IPS DF 4.7 (cell line): ENCODE results near the gene NUMB.
"Not testable (repeated sequence)": the region's sequence is repeated elsewhere in the genome, so short reads cannot be mapped to it uniquely, and the experiment has no call there.

Source experiments
- DNase-seq: peaks from one replicate; pipeline ENCODE4 v3.0.0-alpha.2; 2013; ENCODE audit warnings: low spot score; ENCODE audit errors: extremely low read depth

NUMB gene

DNA sequence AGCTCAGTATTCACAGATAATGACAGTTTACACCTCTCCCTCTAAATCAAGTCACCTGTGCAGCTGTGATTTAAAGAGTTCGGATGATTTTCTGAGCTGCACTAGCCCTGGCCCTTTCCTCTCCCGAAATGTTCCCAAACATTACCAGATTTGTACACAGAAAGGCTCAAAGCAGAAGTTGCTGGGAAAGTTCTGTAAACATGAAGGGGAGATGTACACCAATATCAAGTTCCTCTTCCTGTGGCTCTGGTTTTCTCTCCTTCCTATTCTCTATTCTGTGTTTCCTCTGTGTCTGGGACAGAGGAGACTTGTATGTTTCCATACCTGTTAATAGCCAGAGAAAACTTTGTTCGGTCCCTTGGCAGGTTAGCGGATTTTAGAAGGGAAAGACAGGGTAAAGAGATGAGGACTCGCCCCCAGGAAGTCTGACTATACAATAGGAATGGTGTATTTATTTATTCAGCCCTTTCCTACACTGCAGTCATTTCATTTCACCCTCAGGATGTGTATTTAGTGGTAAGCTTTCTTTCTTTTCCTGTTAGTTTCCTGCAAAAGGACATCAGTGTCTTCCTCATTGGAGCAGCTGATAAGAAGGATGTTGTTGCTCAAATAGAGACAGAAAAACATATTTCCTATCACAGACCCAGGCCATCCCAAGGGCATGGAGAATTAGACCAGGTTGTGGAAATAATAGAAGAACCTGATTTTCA is 7.6 kb upstream of the NUMB start:
- DNase-seq, result no peak

DNA sequence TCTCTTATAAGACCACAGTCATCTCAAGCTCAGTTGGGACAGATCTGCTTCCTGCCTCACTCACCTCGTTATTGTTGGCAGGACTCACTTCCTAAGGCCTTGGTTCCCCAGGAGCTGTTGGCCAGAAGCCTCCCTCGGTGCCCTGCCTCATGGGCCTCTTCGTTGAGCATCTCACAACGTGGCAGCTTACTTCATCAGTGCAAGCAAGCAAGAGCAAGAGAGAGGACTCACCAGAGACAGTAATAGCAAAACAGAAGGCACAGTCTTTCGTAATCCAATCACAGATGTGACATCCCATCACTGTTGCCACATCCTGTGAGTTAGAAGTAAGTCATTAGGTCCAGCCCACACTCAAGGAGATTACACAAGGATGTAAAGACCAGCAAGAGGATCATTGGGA is 5.1 kb upstream of the NUMB start:
- DNase-seq, result no peak

DNA sequence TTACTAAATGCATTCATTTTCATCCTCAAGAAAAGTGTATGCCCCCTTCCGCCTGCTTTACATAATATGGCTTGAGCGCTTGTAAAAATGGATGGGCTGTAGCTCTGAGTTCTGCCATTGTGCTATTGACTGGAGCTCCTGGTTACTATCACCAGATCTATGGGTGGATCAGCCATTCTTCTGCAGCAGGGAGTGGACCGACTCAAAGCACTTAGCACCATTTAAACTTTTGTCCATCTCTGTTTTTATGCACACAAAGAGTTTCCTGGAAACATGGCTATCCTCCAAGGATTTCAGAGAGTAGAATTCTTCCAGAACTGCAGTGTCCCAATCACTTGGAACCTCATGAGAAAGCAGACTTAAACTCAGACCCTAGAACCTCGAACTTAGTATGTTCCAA is 4.5 kb upstream of the NUMB start:
- no peak for DNase-seq

DNA sequence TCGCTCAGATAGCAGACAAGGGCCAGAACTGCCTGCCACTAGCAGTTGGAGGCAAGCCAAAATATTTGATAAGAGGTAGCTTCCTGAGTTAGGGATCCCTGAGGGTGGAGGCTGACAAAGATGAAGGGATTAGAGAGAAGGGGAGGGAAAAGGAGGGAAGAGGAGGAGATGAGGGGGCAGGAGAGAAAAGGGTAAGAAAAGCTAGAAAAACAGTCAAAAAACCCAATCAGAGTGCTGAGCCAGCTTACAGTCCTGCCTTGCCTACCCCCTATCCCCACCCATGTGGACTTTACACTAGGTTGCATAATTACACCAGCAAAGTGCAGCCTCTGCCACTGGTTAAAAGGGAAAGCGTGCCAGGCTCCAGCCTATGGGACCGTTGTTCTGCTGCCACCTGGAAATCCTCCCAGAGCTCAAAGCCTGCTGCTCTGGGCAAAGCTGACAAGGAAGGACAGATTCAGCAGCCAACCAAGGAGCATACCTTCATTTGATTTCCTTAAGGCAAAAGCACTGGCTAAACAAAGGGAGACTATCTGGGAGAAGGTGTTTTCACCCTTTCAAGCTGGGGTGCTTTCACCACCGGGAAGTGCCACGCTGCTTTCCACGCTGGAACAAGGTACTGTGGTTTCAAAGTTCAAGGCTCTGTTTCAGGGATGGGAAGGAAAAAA is 3.8 kb upstream of the NUMB start:
- no peak for DNase-seq

DNA sequence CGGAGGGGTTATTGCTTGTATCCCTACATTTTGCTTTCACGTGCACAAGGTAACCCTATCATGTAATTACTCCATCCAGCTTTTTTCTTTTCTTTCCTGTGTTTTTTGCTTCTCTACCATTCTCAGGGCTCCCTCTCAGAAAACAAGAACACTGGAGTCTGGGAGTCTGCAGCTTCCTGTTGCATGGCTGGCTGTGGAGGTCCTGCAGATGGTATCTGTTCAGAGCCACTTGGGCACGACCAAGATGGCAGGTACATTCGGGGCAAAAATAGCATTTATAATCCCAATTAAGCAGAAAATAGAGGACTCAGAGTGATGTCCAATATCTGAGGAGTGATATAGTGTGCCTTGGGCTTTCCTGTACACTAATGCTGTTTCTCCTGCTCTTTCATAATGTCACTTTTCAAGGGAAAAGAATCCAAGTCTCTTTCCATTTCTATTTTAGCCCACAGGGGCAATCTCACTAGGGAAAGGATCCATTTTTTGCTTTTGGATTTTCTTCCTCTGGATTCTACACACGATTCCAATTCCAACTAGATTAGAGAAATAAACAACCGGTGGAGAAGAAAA is 3.2 kb upstream of the NUMB start:
- no peak for DNase-seq

DNA sequence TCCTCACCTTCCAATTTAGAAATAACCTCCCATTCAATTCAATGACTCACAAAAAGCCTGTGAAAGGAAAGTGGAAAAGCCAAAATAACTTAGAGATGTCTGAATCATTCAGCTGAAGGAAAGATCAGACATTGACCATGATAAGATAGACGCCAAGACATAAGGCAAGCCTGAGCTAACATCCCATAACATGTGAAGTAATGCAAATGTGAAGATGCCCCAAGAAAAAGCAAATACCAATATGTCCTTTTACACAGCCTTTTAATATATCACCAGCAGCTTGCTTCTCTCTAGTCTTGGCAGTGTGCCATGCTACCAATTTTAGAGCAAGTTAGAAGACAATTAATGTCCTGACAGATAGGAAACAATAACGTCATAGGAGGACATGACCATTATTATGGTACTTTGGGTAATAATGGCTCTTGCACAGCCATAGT is 2.4 kb upstream of the NUMB start:
- DNase-seq, result no peak

DNA sequence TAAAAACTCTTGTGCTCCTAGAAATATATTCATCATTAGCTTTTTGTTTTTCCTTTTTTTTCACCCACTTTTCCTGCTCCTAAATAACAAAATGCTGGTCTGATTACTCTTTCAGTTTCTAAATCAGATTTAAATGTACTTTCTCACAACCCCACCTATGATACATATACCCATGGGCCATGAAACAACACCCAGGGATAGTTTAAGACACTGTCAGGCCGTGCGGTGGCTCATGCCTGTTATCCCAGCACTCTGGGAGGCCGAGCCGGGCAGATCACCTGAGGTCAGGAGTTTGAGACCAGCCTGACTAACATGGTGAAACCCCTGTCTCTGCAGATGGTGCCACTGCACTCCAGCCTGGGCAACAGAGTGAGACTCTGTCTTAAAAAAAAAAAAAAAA is 1.6 kb upstream of the NUMB start:
- no peak for DNase-seq

DNA sequence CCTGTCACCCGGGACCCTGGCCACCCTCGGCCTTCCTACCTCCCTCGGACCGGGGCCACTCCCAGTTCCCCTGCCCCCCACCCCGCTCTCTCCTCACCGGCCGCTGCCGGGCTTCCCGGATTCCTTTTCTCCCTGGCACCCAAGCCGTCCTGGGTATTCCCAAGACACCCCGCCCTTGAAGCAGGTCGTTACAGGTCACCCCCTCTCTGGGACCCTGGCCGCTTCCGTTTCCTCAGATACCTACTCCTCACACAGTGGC is 493 bp downstream of the NUMB start:
- no peak for DNase-seq

DNA sequence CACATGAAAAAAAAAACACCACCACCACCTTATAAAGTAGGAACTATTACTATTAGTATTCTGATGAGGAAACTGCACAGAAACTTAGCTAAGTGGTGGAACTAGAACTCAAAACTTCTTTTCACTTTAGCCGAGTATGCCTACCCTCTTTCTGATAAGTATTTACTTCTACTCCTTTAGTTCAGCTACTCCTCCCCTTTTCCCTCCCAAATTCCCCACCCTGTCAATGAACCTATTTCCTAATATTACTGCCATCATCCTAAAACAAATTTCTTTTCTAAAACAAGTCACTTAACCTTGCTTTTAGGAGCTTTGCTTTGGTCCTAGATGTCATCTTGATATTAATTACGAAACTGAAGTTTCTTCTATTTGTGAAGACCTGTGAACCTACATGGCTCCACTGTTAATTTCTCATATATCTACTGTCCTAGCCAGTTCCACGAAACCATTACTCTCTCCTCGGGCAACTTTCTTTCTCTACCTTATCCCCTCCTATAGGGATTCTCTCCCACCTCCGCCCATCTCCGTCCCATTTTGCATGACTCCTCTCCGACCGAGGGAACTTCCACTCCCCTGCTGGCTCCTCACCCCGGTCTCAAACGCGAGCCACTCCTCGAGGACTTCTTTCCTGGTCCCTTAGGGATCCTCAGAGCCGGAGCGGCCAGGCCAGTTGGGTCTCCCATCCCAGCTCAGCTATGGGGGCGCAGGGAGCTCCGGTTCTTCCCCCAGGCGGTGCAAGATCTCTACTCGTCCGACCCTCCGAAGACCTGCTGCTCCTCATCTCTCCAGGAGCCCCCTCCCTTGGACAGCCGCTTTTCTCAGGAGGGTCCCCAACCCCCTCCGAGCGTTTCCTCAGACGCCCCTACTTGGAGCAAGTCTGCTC is 1.1 kb downstream of the NUMB start:
- DNase-seq, result no peak

DNA sequence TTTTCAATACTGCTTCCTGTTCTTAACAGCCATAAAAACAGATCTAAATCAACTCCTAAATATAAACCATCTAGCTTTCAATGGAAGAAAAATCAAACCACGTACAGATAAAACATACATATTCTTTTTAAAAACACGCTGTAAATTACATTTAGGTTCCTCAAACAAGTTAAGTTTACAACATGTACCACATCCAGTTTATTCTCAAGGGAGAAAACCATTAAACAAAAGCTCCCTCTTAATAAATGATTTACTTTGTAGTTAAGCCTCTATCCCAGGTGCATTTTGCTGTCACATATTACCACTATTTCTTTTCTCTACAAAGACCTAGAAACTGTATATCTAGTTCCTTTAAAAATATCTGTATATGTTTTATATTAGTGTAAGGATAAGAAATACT is 3.1 kb downstream of the NUMB start:
- no peak for DNase-seq

DNA sequence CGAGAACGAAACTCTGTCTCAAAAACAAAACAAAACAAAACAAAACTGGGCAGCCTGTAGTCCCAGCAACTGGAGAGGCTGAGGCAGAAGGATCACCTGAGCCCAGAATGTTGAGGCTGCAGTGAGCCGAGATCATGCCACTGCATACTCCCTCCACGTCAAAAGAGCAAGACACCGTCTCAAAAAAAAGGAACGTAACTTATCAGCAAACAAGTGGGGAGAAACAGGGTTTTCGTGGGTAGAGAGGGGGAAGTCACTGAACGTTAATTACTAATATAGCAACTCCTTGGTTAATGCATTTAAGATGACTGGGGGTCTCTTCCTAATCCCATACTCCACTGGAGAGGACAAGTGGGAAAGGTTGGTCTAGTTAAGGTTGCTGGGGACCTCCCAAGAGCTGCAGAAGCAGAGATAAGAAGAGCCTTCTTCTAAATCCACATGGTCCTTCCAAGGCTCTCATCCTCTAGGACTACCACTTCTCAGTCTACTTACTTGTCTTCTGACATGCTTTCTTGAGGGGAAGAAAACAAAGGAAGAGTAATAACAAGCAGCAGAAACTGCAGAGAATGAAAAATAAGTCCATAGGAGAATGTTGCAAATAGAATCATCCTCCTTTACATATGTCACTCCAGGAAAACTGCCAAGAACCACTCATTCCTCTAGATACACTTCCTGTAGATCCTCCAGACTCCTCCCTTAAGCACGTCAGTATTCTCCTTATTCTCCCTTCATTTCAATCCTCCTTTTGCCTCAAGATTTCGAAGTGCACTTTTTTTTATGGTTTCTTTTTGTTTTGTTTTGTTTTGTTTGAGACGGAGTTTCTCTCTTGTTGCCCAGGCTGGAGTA is 5.8 kb downstream of the NUMB start:
- DNase-seq, result no peak

DNA sequence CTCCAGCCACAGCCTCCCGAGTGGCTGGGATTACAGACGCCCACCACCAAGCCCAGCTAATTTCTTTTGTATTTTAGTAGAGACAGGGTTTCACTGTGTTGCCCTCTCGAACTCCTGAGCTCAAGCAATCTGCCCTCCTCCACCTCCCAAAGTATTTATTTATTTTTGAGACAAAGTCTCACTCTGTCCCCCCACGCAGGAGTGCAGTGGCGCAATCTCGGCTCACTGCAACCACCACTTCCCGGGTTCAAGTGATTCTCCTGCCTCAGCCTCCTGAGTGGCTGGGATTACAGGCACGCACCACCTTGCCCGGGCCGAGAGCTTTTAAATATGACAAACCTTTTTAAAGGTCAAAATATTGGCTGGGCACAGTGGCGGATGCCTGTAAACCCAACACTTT is 14.6 kb downstream of the NUMB start:
- DNase-seq, result no peak

DNA sequence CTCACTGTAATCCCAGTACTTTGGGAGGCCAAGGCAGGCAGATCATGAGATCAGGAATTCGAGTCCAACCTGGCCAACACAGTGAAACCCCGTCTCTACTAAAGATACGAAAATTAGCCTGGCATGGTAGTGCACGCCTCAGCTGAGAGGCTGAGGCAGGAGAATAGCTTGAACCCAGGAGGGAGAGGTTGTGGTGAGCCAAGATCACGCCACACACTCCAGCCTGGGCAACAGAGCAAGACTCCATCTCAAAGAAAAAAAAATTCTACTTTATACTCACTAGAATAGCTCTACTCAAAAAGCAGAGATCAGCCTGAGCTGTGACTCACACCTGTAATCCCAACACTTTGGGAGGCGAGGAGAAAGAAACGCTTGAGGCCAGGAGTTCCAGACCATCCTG is 17.1 kb downstream of the NUMB start:
- no peak for DNase-seq

DNA sequence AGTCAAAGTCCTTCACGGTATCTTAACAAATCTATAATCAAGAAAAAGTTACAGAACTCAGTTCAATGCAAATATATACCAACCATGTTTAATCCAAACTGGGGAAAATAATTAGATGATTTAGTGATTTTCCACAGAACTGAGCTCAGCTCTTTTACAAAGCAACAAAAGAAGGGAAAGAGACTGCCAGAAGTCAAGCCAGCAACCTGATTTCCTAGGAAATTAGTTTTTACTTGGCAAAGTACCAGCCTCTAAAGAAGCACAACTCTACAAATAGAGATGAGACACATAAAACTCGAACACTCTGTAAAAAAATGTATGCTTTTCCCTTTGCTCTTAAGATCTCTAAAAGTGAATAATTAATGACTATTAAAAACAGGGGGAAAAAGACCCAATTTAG is 19.4 kb downstream of the NUMB start:
- no peak for DNase-seq

DNA sequence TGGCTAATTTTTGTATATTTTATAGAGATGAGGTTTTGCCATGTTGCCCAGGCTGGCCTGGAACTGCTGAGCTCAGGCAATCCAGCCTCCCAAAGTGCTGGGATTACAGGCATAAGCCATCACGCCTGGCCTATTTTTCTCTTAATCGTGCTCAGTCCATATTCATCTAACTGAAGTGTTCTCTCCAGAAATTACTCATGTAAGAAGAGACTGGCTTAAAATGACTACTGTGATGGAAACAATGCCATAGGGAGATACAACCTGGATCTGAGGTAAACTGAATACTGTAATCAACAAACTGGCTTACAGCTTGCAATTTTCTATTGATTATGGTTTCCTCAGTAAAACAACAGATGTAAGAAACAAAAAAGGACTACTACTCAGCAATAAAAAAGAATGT is 21.1 kb downstream of the NUMB start:
- no peak for DNase-seq

DNA sequence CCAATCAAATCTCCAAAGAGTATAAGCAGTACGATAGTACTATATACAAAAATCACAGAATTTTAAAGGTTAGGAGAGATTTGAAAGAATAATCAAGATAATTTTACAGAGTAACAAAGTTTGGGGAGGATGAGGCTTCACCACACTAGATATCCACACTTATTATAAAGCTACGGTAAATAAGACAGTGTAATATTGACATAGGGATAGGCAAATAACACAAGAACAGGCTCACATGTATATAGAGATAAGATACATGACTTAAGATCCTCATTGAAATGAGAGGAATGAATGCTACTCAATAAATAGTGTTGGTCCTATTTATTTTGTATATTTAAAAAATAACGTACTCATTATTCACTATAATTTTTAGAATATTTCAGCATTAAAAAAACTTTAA is 26.2 kb downstream of the NUMB start:
- no peak for DNase-seq

DNA sequence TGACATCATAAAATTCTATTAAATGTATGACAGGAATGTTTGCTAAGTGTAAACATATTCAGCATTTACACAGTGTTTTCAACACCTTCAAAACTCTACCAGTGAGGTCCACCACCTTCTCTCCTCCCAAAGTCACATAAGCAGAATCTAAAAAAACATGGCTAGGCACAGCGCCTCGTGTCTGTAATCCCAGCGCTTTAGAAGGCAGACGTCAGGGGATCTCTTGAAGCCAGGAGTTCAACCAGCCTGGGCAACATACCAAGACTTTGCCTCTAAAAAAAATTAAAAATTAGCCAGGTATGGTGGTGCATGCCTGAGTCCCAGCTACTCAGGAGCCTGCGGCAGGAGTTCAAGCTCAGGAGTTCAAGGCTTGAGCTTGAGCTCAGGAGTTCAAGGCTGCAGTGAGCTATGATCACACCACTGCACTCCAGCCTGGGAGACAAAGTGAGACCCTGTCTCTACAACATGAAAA is 30.0 kb downstream of the NUMB start:
- no peak for DNase-seq

DNA sequence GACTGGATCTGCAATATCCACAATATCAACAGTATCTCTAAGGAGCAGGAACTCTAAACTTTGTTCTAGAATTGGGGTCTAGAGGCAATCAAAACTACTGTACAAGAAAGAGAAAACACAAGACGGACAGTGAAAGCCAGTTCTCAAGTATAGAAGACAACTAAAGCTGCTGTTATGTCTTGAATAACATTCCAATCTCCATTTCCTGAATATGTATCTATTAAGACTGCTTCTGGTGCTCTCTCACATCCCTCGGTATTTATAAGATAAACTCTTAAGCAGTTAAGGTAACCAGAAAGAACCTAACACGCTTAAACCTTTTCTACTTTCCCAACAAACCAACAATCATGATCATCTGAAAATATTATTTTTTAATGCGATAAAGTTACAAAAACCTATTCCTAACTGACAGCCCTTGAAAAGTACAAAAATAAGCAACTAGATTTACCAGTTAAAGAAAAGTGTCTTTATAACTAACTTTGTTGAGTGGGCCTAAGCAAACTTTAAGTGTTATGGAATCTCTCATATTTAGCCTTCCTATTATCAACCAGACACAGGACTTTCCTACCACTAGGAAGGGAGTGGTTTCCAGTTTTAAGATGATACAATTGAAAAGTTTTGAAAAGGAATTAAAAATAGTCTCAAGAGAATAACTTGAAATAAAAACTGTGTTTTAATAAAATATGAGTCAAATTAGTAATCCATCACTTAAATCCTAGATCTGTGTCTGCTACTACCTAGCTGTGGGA is 30.7 kb downstream of the NUMB start:
- no peak for DNase-seq

DNA sequence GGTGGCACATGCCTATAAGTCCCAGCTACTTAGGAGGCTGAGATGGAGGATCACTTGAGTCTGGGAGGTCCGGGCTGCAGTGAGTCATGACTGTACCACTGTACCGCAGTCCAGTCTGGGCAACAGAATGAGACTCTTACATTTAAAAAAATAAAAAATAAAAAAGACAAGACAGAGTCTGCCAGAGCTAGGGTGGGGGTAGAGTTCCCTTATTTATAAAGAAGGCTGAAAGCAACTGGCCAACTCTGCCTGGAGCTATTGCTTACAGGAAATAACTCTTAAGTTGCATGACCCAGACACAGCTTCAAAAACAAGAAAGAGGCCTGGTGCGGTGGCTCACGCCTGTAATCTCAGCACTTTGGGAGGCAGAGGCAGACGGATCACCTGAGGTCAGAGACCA is 31.5 kb downstream of the NUMB start:
- no peak for DNase-seq

DNA sequence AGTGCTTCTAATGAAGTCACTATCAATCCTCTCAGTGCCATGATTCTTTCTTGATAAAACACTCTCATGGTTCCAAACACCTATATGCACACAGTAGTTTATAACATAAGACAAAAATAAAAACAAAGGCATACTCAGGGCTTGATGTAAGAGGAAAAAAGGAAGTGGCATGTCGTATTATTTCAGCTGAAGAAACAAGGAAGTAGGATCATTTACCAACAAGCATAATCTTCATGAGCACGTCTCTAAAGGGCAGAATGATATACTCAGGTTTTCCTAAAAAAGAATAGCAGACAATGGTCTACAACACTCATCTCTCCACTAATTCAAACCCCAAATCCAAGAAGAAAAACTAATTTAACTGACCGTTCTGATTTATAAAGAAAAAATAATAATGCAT is 33.9 kb downstream of the NUMB start:
- DNase-seq, result no peak

DNA sequence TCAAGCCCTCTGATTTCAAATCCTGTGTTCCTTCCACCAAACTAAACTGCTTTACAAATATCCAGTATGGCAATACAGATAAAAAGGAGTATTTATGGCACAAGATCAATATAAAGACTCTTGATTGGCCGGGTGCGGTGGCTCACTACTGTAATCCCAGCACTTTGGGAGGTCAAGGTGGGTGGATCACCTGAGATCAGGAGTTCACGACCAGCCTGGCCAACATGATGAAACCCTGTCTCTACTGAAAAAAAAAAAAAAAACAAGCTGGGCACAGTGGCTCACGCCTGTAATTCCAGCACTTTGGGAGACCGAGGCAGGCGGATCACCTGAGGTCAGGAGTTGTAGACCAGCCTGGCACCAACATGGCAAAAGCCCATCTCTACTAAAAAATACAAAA is 35.3 kb downstream of the NUMB start:
- not testable (repeated sequence) for DNase-seq
